Ectodermal cell (in vitro differentiated cells): Measurements from ENCODE around the gene SLC25A14.

Experiments
- H3K27ac ChIP-seq: 2 replicates; pipeline ENCODE4 v1.7.0; 2013; ENCODE audit warnings: mild to moderate bottlenecking, low read depth, low read length; ENCODE audit not compliant: insufficient read depth, poor library complexity, severe bottlenecking
- H3K27me3 ChIP-seq: 2 replicates; pipeline ENCODE4 v1.7.0; 2013; ENCODE audit warnings: mild to moderate bottlenecking, low read length; ENCODE audit not compliant: insufficient read depth, control insufficient read depth, poor library complexity, severe bottlenecking
- H3K36me3 ChIP-seq: one replicate; pipeline ENCODE4 v1.7.0; 2013; ENCODE audit warnings: low read length; ENCODE audit not compliant: control insufficient read depth, insufficient read depth
- H3K4me1 ChIP-seq: one replicate; pipeline ENCODE4 v1.7.0; 2013; ENCODE audit warnings: low read length; ENCODE audit not compliant: control insufficient read depth, insufficient read depth
- H3K4me3 ChIP-seq: 2 replicates; pipeline ENCODE4 v1.7.0; 2013; ENCODE audit warnings: low read depth, low read length, control low read depth; ENCODE audit not compliant: insufficient read depth
- H3K9me3 ChIP-seq: 2 replicates; pipeline ENCODE4 v1.7.0; 2013; ENCODE audit warnings: mild to moderate bottlenecking, low read length, moderate library complexity; ENCODE audit not compliant: control insufficient read depth
- WGBS, 2 experiments: methylation state at CpG; one replicate each; pipeline ENCODE4 v1.1.7; 2013; ENCODE audit warnings: missing lambda C conversion rate in 2 of 2; 5-methylcytosine and 5-hydroxymethylcytosine counted together

Gene SLC25A14

DNA sequence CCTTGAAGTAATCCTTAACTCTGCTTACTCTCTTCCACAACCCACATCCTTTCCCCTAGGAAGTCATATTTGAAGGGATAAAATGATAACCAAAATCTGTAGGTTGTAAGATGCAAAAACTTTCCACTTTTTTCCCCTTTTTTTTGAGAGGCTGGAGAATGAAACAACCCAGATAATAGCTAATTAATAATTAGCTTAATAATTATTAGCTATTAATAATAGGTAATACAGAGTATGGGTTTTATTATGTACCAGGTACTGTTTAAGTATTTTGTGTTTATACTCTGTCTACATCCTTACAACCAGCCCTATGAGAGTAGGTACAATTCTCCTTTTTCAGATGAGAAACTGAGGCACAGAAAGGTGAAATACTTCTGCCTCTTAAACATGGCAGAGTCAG lies 36.4 kb downstream of the SLC25A14 start:
- H3K4me1 ChIP-seq: no peaks in the 10 kb centered on the region
- no peaks in the 10 kb centered on the region for H3K36me3 ChIP-seq
- H3K27ac ChIP-seq: no peak overlapping the region

GRCh38 chrX:130378024-130378669 lies 38.4 kb downstream of the SLC25A14 start:
- no peaks in the 10 kb centered on the region for H3K36me3 ChIP-seq
- no peaks in the 10 kb centered on the region for H3K27me3 ChIP-seq
- no peak overlapping the region for H3K27ac ChIP-seq
- H3K4me1 ChIP-seq: no peaks in the 10 kb centered on the region
- no peaks in the 10 kb centered on the region for H3K9me3 ChIP-seq
- 80 to 88% methylated on average over 4 of the region's 5 CpGs for WGBS, 2 experiments
- no peak overlapping the region for H3K4me3 ChIP-seq

More for the DNA sequence above, 36.4 kb downstream of the SLC25A14 start:
- no peak overlapping the region for H3K4me3 ChIP-seq
- H3K9me3 ChIP-seq: no peaks in the 10 kb centered on the region
- H3K27me3 ChIP-seq: no peaks in the 10 kb centered on the region

GRCh38 chrX:130385520-130385919 lies 45.8 kb downstream of the SLC25A14 start, which contains the start of gene GPR119:
TSS of gene GPR119 (minus strand) at chrX:130385674. CDS start at chrX:130385447, 227 bp downstream.
- H3K4me3 ChIP-seq: no peak within 1 kb of the TSS
- H3K9me3 ChIP-seq: no peaks in the 10 kb centered on the region
- H3K36me3 ChIP-seq: no peaks in the 10 kb centered on the region
- H3K4me1 ChIP-seq: no peaks in the 10 kb centered on the region
- H3K27ac ChIP-seq: no peak within 1 kb of the TSS
- 87 to 96% methylated on average over 4 of the region's 4 CpGs for WGBS, 2 experiments
- H3K27me3 ChIP-seq: no peaks in the 10 kb centered on the region

DNA sequence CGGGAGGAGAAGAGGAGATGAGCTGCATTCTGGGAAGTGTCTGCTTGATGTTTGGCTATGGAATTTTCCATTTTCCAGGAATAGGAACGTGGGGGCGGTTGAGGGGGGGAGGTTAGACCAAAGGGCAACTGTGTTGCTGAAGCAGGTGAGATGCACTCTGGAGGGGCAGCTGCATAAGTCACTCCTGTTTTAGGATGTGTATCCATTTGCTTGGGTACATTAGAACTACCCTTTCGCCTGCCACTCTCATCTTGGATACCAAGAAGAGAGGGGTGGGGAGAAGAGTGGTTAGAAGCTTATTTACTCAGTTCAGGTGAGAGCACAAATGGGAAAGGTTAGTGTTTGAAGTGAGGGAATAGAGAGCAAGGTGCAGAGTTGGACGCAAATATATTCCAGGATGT lies 46.7 kb downstream of the SLC25A14 start:
- no peaks in the 10 kb centered on the region for H3K9me3 ChIP-seq
- 84% methylated on average over 5 of the region's 5 CpGs for WGBS, 2 experiments
- H3K36me3 ChIP-seq: no peaks in the 10 kb centered on the region
- no peaks in the 10 kb centered on the region for H3K27me3 ChIP-seq
- no peak overlapping the region for H3K4me3 ChIP-seq
- no peak overlapping the region for H3K27ac ChIP-seq
- H3K4me1 ChIP-seq: no peaks in the 10 kb centered on the region

- no peak overlapping the region for H3K4me3 ChIP-seq
- no peaks in the 10 kb centered on the region for H3K27me3 ChIP-seq
- H3K27ac ChIP-seq: no peak overlapping the region
- H3K36me3 ChIP-seq: no peaks in the 10 kb centered on the region
- H3K4me1 ChIP-seq: no peaks in the 10 kb centered on the region
- no peaks in the 10 kb centered on the region for H3K9me3 ChIP-seq
- 39 to 45% methylated on average over 3 of the region's 5 CpGs for WGBS, 2 experiments
Observed at GRCh38 chrX:130393451-130394074, 53.8 kb downstream of the SLC25A14 start.

- Histone ChIP-seq H3K27ac (no peak overlapping the region), H3K36me3 (no peaks in the 10 kb centered on the region), H3K27me3 (peaks cover 6% of the 10 kb centered on the region), H3K4me1 (no peaks in the 10 kb centered on the region), H3K9me3 (no peaks in the 10 kb centered on the region), H3K4me3 (no peak overlapping the region)
- 78 to 83% methylated on average over 7 of the region's 7 CpGs for WGBS, 2 experiments
Observed at GRCh38 chrX:130395341-130395740, 55.6 kb downstream of the SLC25A14 start.

DNA sequence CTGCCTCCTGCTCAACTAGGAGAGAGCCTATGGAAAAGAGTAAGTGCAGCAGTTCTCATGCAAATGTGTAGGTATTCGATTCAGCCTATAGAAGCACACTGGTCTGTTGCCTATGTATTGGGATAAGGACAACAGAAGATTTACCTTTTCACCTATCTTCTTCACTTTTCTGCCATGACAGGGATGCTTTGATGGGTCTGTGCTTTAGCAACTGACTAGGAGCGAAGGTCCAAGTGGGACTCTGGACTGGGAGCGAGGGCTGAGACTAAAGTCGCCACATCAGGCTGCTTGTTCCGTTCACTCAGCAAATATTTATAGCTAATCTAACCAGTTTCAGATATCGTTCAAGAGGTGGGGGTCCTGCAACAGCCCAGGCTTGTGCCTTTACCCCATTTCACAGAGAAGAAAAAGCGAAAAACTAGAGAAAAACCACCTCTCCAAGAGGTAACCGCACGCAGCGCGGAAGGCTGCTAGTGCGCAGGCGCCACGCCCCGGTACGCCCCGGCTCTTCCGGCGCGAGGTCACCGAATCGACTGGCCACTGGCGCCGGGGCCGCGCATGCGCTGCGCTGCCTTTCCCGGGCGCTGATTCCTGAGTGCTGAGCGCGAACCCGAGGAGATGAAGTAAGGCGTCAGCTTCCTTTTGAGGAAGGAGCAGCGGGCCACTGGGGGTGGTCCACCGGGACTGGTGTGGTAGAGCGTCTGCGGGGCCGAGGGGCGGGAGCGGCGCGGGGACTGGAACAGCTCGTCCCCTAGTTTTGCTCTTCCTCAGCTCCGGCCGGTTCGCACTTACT lies 61.9 kb downstream of the SLC25A14 start, which contains the start of gene RBMX2:
RBMX2 (plus strand) TSS at position 573 of the 793 bp plus-strand sequence; CDS start at position 619, 46 bp downstream.
- WGBS, 2 experiments: 0% methylated on average over 46 to 47 of the region's 47 CpGs
- H3K9me3 ChIP-seq: no peaks in the 10 kb centered on the region
- no peaks in the 10 kb centered on the region for H3K4me1 ChIP-seq
- peak within 1 kb of the TSS; percentile 68 for H3K4me3 ChIP-seq
- peaks cover 6% of the 10 kb centered on the region for H3K27me3 ChIP-seq
- no peaks in the 10 kb centered on the region for H3K36me3 ChIP-seq
- peak within 1 kb of the TSS; percentile 36 for H3K27ac ChIP-seq

DNA sequence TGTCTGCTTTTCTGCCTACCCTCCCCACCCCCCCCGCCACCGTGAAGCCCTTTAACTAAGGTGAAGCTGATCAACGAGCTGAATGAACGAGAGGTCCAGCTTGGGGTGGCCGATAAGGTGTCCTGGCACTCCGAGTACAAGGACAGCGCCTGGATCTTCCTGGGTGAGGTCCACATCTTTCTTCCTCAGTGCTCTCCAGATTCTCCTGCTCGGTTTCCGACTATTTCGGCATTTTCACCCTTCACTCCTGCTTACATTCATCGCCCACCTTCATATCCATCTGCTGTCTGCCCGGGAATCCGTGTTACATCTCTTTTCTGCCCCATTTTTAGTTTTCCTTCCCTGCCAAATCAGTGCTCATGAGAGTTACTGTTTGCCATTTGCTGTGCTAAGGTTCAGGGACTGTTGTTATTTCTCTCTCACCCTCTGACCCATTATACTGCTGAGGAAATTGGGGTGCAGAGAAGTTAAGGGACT lies 62.5 kb downstream of the SLC25A14 start:
- WGBS, 2 experiments: 1 to 2% methylated on average over 11 to 13 of the region's 13 CpGs
- Histone ChIP-seq H3K27ac (no peak overlapping the region), H3K4me1 (no peaks in the 10 kb centered on the region), H3K36me3 (no peaks in the 10 kb centered on the region), H3K27me3 (peaks cover 6% of the 10 kb centered on the region), H3K4me3 (peak overlapping the region; percentile 68), H3K9me3 (no peaks in the 10 kb centered on the region)

DNA sequence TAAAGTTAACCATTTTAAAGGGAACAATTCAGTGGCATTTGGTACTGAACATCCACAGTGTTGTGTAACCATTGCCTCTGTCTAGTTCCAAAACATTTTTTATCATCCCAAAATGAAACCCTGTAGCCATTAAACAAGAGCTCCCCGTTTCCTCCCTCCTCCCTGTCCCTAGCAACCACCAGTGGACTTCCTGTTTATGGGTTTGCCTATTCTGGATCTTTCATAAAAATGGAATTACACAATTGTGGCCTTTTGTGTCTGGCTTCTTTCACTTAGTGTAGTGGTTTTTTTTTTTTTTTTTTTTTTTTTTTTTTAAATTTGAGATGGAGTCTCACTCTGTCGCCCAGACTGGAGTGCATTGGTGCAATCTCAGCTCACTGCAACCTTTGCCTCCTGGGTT lies 73.7 kb downstream of the SLC25A14 start:
- 81 to 91% methylated on average over 2 of the region's 2 CpGs for WGBS, 2 experiments
- Histone ChIP-seq H3K27me3 (no peaks in the 10 kb centered on the region), H3K27ac (no peak overlapping the region), H3K9me3 (no peaks in the 10 kb centered on the region), H3K4me1 (no peaks in the 10 kb centered on the region), H3K36me3 (no peaks in the 10 kb centered on the region), H3K4me3 (no peak overlapping the region)

GRCh38 chrX:130414800-130415199 lies 75.1 kb downstream of the SLC25A14 start:
- no peaks in the 10 kb centered on the region for H3K9me3 ChIP-seq
- WGBS, 2 experiments: 97 to 98% methylated on average over 5 of the region's 5 CpGs
- no peak overlapping the region for H3K27ac ChIP-seq
- no peaks in the 10 kb centered on the region for H3K27me3 ChIP-seq
- H3K4me1 ChIP-seq: no peaks in the 10 kb centered on the region
- H3K4me3 ChIP-seq: no peak overlapping the region
- no peaks in the 10 kb centered on the region for H3K36me3 ChIP-seq
